ENCODE measurements around the gene ATPAF1. TPM values are rescaled to one million over a fixed set of nuclear protein-coding genes. Genes with fewer than 3 reads are reported as not detected.
A peak's percentile ranks its signal among the peaks of the same experiment; 100 is the strongest.

The ATPAF1 gene
- total and polyA plus RNA-seq, 10 of the 15 experiments (the other 5 are each of a cell fraction or from before 2014, with no cell fraction given) = 15.2 to 93.5 (median 48.4) TPM

DNA sequence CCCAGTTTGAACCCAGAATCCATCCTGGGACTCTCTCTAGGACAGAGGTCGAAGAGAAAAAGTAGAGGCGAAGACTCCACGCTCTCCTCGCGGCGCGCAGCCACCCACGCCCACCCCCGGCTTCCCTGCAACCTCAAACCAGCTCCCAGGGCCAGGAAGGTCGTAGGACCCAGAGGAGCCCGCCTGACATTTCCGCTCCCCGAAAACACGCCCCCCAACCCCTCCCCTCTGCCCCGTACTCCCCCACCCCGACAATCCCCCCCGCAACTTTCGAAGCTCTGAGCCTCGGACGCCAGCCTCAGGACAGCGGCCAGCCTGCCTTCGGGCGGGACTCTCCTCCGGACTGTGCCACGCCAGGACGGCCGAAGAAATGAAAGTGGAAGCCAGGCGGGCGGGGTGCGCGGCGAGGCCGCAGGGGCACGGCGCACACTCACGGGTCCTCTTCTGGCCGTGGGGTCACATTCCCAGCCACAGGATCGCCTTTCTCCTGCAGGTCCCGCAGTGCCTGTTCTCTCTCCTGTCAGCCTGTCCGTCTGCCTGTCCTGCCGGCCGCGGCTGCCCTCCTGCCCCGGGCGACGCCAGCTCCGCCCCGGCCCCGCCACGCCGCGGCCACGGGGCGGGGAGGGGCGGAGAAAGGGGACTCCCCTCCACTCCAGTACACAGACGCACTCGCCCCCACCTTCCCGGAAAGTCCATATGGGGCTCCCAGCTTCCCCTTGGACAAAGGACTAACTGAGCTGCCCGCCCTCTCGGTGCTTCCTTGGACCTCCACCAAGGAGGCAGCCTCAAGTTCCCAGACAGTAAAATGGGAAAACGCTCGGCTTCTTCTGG lies 51.7 kb downstream of the ATPAF1 start, which contains the start of gene MOB3C (continued):
- TF ChIP-seq, protein P1, sequence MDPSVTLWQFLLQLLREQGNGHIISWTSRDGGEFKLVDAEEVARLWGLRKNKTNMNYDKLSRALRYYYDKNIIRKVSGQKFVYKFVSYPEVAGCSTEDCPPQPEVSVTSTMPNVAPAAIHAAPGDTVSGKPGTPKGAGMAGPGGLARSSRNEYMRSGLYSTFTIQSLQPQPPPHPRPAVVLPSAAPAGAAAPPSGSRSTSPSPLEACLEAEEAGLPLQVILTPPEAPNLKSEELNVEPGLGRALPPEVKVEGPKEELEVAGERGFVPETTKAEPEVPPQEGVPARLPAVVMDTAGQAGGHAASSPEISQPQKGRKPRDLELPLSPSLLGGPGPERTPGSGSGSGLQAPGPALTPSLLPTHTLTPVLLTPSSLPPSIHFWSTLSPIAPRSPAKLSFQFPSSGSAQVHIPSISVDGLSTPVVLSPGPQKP (IDR thresholded peaks at IDR 0.05; ENCODE audit: low read depth, low read length) = peak; percentile 90
- TF ChIP-seq KDM1A (IDR thresholded peaks at IDR 0.05; ENCODE audit: borderline replicate concordance) = no peak
- TF ChIP-seq FOXK2 (IDR thresholded peaks at IDR 0.05) = no peak
- no peak for TF ChIP-seq PAX8 (IDR thresholded peaks at IDR 0.05)
- no peak for TF ChIP-seq RAD51 (IDR thresholded peaks at IDR 0.05)
- TF ChIP-seq, protein P2, sequence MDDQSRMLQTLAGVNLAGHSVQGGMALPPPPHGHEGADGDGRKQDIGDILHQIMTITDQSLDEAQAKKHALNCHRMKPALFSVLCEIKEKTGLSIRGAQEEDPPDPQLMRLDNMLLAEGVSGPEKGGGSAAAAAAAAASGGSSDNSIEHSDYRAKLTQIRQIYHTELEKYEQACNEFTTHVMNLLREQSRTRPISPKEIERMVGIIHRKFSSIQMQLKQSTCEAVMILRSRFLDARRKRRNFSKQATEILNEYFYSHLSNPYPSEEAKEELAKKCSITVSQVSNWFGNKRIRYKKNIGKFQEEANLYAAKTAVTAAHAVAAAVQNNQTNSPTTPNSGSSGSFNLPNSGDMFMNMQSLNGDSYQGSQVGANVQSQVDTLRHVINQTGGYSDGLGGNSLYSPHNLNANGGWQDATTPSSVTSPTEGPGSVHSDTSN (IDR thresholded peaks at IDR 0.05; ENCODE audit: insufficient replicate concordance, low read depth, low read length) = no peak
- no peak for TF ChIP-seq NBN (IDR thresholded peaks at IDR 0.05)
- TF ChIP-seq, protein P3, sequence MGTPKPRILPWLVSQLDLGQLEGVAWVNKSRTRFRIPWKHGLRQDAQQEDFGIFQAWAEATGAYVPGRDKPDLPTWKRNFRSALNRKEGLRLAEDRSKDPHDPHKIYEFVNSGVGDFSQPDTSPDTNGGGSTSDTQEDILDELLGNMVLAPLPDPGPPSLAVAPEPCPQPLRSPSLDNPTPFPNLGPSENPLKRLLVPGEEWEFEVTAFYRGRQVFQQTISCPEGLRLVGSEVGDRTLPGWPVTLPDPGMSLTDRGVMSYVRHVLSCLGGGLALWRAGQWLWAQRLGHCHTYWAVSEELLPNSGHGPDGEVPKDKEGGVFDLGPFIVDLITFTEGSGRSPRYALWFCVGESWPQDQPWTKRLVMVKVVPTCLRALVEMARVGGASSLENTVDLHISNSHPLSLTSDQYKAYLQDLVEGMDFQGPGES (IDR thresholded peaks at IDR 0.05) = no peak
- TF ChIP-seq NRF1 (conservative IDR thresholded peaks at IDR 0.05; ENCODE audit: low read depth, low read length) = no peak
- no peak for TF ChIP-seq ZSCAN29 (IDR thresholded peaks at IDR 0.05)
- TF ChIP-seq SPI1 (IDR thresholded peaks at IDR 0.05; ENCODE audit: borderline replicate concordance, insufficient read depth, low read depth, low read length) = no peak
- TF ChIP-seq, protein P4, sequence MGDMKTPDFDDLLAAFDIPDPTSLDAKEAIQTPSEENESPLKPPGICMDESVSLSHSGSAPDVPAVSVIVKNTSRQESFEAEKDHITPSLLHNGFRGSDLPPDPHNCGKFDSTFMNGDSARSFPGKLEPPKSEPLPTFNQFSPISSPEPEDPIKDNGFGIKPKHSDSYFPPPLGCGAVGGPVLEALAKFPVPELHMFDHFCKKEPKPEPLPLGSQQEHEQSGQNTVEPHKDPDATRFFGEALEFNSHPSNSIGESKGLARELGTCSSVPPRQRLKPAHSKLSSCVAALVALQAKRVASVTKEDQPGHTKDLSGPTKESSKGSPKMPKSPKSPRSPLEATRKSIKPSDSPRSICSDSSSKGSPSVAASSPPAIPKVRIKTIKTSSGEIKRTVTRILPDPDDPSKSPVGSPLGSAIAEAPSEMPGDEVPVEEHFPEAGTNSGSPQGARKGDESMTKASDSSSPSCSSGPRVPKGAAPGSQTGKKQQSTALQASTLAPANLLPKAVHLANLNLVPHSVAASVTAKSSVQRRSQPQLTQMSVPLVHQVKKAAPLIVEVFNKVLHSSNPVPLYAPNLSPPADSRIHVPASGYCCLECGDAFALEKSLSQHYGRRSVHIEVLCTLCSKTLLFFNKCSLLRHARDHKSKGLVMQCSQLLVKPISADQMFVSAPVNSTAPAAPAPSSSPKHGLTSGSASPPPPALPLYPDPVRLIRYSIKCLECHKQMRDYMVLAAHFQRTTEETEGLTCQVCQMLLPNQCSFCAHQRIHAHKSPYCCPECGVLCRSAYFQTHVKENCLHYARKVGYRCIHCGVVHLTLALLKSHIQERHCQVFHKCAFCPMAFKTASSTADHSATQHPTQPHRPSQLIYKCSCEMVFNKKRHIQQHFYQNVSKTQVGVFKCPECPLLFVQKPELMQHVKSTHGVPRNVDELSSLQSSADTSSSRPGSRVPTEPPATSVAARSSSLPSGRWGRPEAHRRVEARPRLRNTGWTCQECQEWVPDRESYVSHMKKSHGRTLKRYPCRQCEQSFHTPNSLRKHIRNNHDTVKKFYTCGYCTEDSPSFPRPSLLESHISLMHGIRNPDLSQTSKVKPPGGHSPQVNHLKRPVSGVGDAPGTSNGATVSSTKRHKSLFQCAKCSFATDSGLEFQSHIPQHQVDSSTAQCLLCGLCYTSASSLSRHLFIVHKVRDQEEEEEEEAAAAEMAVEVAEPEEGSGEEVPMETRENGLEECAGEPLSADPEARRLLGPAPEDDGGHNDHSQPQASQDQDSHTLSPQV (IDR thresholded peaks at IDR 0.05) = 0 out of 2 replicates have a peak, but pooled peaks have one; percentile 44
- peak; percentile 78 for TF ChIP-seq NR2F1 (conservative IDR thresholded peaks at IDR 0.05)
- peak; percentile 89; the same call in 1 of the 2 replicates for TF ChIP-seq RBBP5 (conservative IDR thresholded peaks at IDR 0.05)
- TF ChIP-seq EP300 (IDR thresholded peaks at IDR 0.05; ENCODE audit: borderline replicate concordance in 1 of 2, control insufficient read depth in 1 of 2, low read depth in 2 of 2, low read length in 2 of 2) = no peak
- TF ChIP-seq, protein P5, sequence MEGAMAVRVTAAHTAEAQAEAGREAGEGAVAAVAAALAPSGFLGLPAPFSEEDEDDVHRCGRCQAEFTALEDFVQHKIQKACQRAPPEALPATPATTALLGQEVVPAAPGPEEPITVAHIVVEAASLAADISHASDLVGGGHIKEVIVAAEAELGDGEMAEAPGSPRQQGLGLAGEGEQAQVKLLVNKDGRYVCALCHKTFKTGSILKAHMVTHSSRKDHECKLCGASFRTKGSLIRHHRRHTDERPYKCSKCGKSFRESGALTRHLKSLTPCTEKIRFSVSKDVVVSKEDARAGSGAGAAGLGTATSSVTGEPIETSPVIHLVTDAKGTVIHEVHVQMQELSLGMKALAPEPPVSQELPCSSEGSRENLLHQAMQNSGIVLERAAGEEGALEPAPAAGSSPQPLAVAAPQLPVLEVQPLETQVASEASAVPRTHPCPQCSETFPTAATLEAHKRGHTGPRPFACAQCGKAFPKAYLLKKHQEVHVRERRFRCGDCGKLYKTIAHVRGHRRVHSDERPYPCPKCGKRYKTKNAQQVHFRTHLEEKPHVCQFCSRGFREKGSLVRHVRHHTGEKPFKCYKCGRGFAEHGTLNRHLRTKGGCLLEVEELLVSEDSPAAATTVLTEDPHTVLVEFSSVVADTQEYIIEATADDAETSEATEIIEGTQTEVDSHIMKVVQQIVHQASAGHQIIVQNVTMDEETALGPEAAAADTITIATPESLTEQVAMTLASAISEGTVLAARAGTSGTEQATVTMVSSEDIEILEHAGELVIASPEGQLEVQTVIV (IDR thresholded peaks at IDR 0.05; ENCODE audit: borderline replicate concordance, partially characterized antibody) = no peak
- TF ChIP-seq DPF2 (IDR thresholded peaks at IDR 0.05) = peak; percentile 77; the same call in 1 of the 2 replicates
- TF ChIP-seq POLR2AphosphoS2 (IDR thresholded peaks at IDR 0.05; ENCODE audit: low read depth, low read length) = 0 out of 2 replicates have a peak, but pooled peaks have one; percentile 16
